ENCODE results near the gene EIF5A.

Gene EIF5A

DNA sequence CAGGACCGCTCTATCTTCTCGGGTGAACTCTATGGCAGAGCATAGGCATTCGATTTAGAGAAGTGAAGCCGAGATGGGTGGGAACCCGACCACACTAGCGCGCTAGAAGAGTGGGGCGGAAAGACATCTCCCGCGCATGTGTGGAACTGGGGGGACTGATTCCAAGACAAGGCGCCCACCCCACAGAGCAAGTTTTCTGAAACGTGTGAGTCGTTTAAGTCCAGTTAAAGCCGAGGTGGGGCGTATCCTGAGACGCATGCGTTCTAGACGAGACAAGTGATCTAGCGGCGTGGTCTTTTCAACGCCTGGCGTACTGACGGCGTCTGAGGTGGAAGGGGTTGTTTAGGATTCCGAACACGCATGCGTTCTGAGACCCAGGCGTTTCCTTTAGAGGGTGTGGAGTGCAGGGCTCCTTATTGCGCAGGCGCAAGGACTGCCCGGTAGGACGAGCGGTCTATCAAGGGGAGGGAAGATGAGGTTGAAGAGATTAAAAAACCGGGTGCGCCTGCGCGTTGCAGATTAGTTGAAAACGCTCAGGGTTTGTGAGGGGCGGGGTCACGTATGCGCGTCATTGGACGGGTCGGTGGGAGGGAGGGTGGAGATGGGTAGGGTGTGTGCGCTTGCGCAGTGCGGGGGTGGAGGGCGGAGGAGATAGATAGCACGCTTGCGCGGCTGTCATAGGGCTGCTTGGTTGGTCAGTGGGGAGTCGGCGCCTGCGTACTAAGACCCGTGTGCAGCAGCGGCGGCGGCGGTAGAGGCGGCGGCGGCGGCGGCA, at the start of gene EIF5A:
Gene EIF5A, plus strand, starts transcription at position 718 of the 775 bp plus-strand sequence. CDS start 2,008 bp downstream, outside the sequence.
- H3K27me3 ChIP-seq (ENCODE audit: control insufficient read depth, insufficient read depth, low read length), result no peaks in the 10 kb centered on the region
- peak within 1 kb of the TSS; percentile 91 for H3K27ac ChIP-seq (ENCODE audit: low read length)
- H3K4me1 ChIP-seq (ENCODE audit: control insufficient read depth, low read depth, low read length), result no peaks in the 10 kb centered on the region

DNA sequence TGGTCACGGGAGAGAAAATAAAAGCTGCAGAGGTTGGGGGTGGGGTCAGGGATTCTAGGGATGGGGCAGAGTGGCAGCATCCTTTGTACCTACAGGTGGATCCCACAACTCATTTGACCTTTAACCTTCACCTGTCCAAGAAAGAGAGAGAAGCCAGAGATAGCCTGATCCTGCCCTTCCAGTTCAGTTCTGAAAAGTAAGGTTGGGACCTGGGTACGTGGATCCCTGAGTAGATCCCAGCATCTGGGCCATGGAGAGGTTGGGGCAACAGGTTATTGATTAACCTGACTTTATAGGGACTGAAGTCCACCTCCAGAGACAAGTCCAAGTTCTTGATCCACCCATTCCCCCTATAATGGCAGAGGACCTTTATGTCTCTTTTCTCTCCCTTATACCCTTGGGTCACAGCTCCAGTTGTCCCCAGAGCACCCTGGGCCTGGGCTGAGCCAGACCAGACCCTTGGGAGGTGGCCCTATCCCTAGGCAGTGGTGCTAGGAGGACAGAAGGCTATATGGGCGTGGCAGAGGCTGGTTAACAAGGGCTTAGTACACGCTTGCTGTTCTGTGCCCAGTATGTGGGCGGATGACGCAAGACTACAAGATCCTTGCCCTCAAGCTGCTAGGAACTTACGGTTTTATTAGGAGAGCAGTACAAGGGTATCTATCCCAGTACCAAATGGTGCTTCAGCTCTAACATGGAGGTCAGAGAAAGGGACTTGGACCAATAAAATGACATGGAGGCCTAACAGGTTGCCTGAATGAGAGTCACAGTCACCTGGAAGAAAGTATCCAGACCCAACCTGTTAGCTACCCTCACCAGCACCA, 48.5 kb upstream of the EIF5A start:
- Histone ChIP-seq H3K4me1 (ENCODE audit: control insufficient read depth, low read depth, low read length) (no peaks in the 10 kb centered on the region), H3K27ac (ENCODE audit: low read length) (no peak overlapping the region), H3K9me3 (ENCODE audit: control insufficient read depth, low read depth, low read length) (no peaks in the 10 kb centered on the region), H3K36me3 (ENCODE audit: control insufficient read depth, low read depth, low read length) (peaks cover 29% of the 10 kb centered on the region), H3K27me3 (ENCODE audit: control insufficient read depth, insufficient read depth, low read length) (peaks cover 38% of the 10 kb centered on the region), H3K9ac (ENCODE audit: low read length) (no peak overlapping the region), H3K4me3 (ENCODE audit: low read length) (no peak overlapping the region)

More for the DNA sequence above, at the start of gene EIF5A:
- Histone ChIP-seq H3K9me3 (ENCODE audit: control insufficient read depth, low read depth, low read length) (no peaks in the 10 kb centered on the region), H3K9ac (ENCODE audit: low read length) (peak within 1 kb of the TSS; percentile 100), H3K4me3 (ENCODE audit: low read length) (peak within 1 kb of the TSS; percentile 94), H3K36me3 (ENCODE audit: control insufficient read depth, low read depth, low read length) (peaks cover 27% of the 10 kb centered on the region)

- H3K4me1 ChIP-seq (ENCODE audit: control insufficient read depth, low read depth, low read length), result peaks cover 3% of the 10 kb centered on the region
Measured at GRCh38 chr17:7259555-7259889, 47.9 kb upstream of the EIF5A start.

GRCh38 chr17:7260151-7260550, 47.3 kb upstream of the EIF5A start:
- Histone ChIP-seq H3K9me3 (ENCODE audit: control insufficient read depth, low read depth, low read length) (no peaks in the 10 kb centered on the region), H3K27ac (ENCODE audit: low read length) (no peak overlapping the region), H3K27me3 (ENCODE audit: control insufficient read depth, insufficient read depth, low read length) (peaks cover 38% of the 10 kb centered on the region), H3K9ac (ENCODE audit: low read length) (no peak overlapping the region), H3K36me3 (ENCODE audit: control insufficient read depth, low read depth, low read length) (peaks cover 17% of the 10 kb centered on the region), H3K4me1 (ENCODE audit: control insufficient read depth, low read depth, low read length) (peaks cover 3% of the 10 kb centered on the region), H3K4me3 (ENCODE audit: low read length) (peak overlapping the region; percentile 93)

More at GRCh38 chr17:7259555-7259889, 47.9 kb upstream of the EIF5A start:
- H3K27ac ChIP-seq (ENCODE audit: low read length), result no peak overlapping the region
- H3K27me3 ChIP-seq (ENCODE audit: control insufficient read depth, insufficient read depth, low read length), result peaks cover 38% of the 10 kb centered on the region
- peaks cover 23% of the 10 kb centered on the region for H3K36me3 ChIP-seq (ENCODE audit: control insufficient read depth, low read depth, low read length)
- H3K9ac ChIP-seq (ENCODE audit: low read length), result no peak overlapping the region
- H3K9me3 ChIP-seq (ENCODE audit: control insufficient read depth, low read depth, low read length), result no peaks in the 10 kb centered on the region
- no peak overlapping the region for H3K4me3 ChIP-seq (ENCODE audit: low read length)

GRCh38 chr17:7260651-7261378, 46.6 kb upstream of the EIF5A start:
- H3K36me3 ChIP-seq (ENCODE audit: control insufficient read depth, low read depth, low read length), result peaks cover 17% of the 10 kb centered on the region
- H3K9me3 ChIP-seq (ENCODE audit: control insufficient read depth, low read depth, low read length), result no peaks in the 10 kb centered on the region
- peak overlapping the region; percentile 71 for H3K27ac ChIP-seq (ENCODE audit: low read length)
- peaks cover 38% of the 10 kb centered on the region for H3K27me3 ChIP-seq (ENCODE audit: control insufficient read depth, insufficient read depth, low read length)
- peak overlapping the region; percentile 95 for H3K9ac ChIP-seq (ENCODE audit: low read length)
- H3K4me1 ChIP-seq (ENCODE audit: control insufficient read depth, low read depth, low read length), result peaks cover 3% of the 10 kb centered on the region
- H3K4me3 ChIP-seq (ENCODE audit: low read length), result peak overlapping the region; percentile 93

- Histone ChIP-seq H3K4me3 (ENCODE audit: low read length) (peak overlapping the region; percentile 93), H3K36me3 (ENCODE audit: control insufficient read depth, low read depth, low read length) (peaks cover 17% of the 10 kb centered on the region), H3K4me1 (ENCODE audit: control insufficient read depth, low read depth, low read length) (peaks cover 3% of the 10 kb centered on the region), H3K9ac (ENCODE audit: low read length) (peak overlapping the region; percentile 95), H3K9me3 (ENCODE audit: control insufficient read depth, low read depth, low read length) (no peaks in the 10 kb centered on the region), H3K27me3 (ENCODE audit: control insufficient read depth, insufficient read depth, low read length) (peaks cover 38% of the 10 kb centered on the region), H3K27ac (ENCODE audit: low read length) (peak overlapping the region; percentile 75)
Measured at GRCh38 chr17:7261379-7262191, 45.8 kb upstream of the EIF5A start.

DNA sequence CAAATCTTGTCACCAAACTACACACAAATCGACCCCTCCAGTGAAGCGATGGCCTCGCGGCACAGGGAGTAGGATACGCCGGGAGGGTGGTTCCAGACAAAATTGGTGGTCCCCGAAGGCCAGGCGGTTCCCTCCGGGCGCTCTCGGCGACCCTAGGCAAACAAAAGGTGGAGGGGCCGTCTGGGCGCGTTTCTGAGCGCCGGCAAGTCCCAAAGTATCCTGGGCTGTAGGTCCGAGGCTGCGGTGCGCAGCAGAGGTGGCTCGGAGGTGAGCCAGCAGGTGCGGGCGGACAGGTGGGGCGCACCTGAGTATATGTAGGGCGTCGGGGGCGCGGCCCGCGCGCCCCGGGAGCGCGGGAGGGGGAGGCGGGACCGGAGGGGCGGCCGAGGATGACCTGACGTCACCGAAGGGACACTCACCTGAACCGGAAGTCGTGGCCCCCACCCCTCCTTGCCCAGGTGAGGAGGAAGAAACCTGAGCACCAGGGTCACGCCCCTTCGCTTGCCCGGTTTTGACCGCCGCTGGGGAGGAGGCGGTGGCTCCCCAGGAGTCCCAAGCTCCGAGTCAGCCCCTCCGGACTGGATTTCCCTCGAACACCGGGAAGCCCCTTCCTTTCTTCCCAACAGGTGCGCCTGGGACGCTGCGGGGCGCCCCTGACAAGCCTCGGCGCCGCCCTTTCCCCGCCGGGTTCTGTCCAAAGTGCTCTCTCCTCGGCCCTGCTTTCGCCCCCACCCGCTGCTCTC, 45.1 kb upstream of the EIF5A start, which contains the start of gene CLDN7:
Gene CLDN7, minus strand, starts transcription at position 287 of the 743 bp plus-strand sequence. CDS start 435 bp downstream, outside the sequence.
- Histone ChIP-seq H3K36me3 (ENCODE audit: control insufficient read depth, low read depth, low read length) (peaks cover 13% of the 10 kb centered on the region), H3K9me3 (ENCODE audit: control insufficient read depth, low read depth, low read length) (no peaks in the 10 kb centered on the region), H3K4me3 (ENCODE audit: low read length) (peak within 1 kb of the TSS; percentile 93), H3K4me1 (ENCODE audit: control insufficient read depth, low read depth, low read length) (peaks cover 3% of the 10 kb centered on the region), H3K9ac (ENCODE audit: low read length) (peak within 1 kb of the TSS; percentile 95), H3K27ac (ENCODE audit: low read length) (peak within 1 kb of the TSS; percentile 75), H3K27me3 (ENCODE audit: control insufficient read depth, insufficient read depth, low read length) (peaks cover 38% of the 10 kb centered on the region)

- Histone ChIP-seq H3K36me3 (ENCODE audit: control insufficient read depth, low read depth, low read length) (peaks cover 13% of the 10 kb centered on the region), H3K27me3 (ENCODE audit: control insufficient read depth, insufficient read depth, low read length) (peaks cover 38% of the 10 kb centered on the region), H3K27ac (ENCODE audit: low read length) (peak overlapping the region; percentile 70), H3K9me3 (ENCODE audit: control insufficient read depth, low read depth, low read length) (no peaks in the 10 kb centered on the region), H3K9ac (ENCODE audit: low read length) (peak overlapping the region; percentile 95), H3K4me3 (ENCODE audit: low read length) (peak overlapping the region; percentile 93), H3K4me1 (ENCODE audit: control insufficient read depth, low read depth, low read length) (peaks cover 3% of the 10 kb centered on the region)
Measured at GRCh38 chr17:7262935-7263800, 44.3 kb upstream of the EIF5A start.

GRCh38 chr17:7263801-7264078, 43.7 kb upstream of the EIF5A start:
- peak overlapping the region; percentile 68 for H3K27ac ChIP-seq (ENCODE audit: low read length)
- peaks cover 38% of the 10 kb centered on the region for H3K27me3 ChIP-seq (ENCODE audit: control insufficient read depth, insufficient read depth, low read length)
- H3K36me3 ChIP-seq (ENCODE audit: control insufficient read depth, low read depth, low read length), result peaks cover 9% of the 10 kb centered on the region
- H3K4me3 ChIP-seq (ENCODE audit: low read length), result peak overlapping the region; percentile 93
- peaks cover 3% of the 10 kb centered on the region for H3K4me1 ChIP-seq (ENCODE audit: control insufficient read depth, low read depth, low read length)
- H3K9me3 ChIP-seq (ENCODE audit: control insufficient read depth, low read depth, low read length), result no peaks in the 10 kb centered on the region
- peak overlapping the region; percentile 40 for H3K9ac ChIP-seq (ENCODE audit: low read length)

- peaks cover 3% of the 10 kb centered on the region for H3K4me1 ChIP-seq (ENCODE audit: control insufficient read depth, low read depth, low read length)
Measured at GRCh38 chr17:7266784-7267183, 40.6 kb upstream of the EIF5A start.

More at GRCh38 chr17:7266784-7267183, 40.6 kb upstream of the EIF5A start:
- Histone ChIP-seq H3K9me3 (ENCODE audit: control insufficient read depth, low read depth, low read length) (no peaks in the 10 kb centered on the region), H3K9ac (ENCODE audit: low read length) (no peak overlapping the region), H3K27ac (ENCODE audit: low read length) (no peak overlapping the region), H3K36me3 (ENCODE audit: control insufficient read depth, low read depth, low read length) (no peaks in the 10 kb centered on the region), H3K4me3 (ENCODE audit: low read length) (no peak overlapping the region), H3K27me3 (ENCODE audit: control insufficient read depth, insufficient read depth, low read length) (peaks cover 22% of the 10 kb centered on the region)

Measured in iPS-18a (cell line).